Activated CD8-positive, alpha-beta memory T cell treated with anti-CD3 and anti-CD28 coated beads for 1 hour (primary cell): ENCODE results near the gene P4HTM.
A peak's percentile ranks its signal among the peaks of the same experiment; 100 is the strongest.

ENCODE experiments used
- DNase-seq, 2 donors: peaks; one replicate each; pipeline ENCODE4 v3.0.0-alpha.2; 2020; ENCODE audit warnings: low read depth in 1 of 2; ENCODE audit errors: extremely low read depth in 1 of 2

P4HTM gene

DNA sequence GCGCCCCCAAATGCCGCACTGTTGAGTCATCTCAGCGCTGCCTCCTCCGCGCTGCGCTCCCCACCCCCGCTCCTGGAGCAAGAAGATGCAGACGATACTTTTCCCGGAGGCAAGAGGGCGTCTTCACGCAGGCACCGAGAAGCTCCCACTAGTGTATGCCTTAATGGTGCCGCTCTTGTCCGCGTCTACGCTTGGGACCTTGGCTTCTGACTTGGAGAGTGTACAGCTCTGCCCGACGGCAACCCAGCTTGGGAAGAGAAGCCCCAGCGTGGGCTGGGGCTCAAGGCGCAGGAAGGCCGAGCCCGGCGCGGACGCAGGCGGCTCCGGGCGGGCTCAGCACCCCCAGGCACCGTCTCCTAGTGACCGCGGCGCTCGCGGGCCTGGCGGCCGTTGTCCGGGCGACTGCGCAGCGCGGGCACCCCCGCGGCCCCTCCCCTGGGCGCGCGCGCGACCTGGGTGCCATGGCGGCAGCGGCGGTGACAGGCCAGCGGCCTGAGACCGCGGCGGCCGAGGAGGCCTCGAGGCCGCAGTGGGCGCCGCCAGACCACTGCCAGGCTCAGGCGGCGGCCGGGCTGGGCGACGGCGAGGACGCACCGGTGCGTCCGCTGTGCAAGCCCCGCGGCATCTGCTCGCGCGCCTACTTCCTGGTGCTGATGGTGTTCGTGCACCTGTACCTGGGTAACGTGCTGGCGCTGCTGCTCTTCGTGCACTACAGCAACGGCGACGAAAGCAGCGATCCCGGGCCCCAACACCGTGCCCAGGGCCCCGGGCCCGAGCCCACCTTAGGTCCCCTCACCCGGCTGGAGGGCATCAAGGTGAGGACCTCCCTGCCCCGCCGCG is at the start of gene P4HTM:
Gene P4HTM, plus strand, starts transcription at position 446 of the 840 bp plus-strand sequence. Its CDS starts 16 bp downstream, at position 462.
- DNase-seq, result peak; percentile 67 to 77

DNA sequence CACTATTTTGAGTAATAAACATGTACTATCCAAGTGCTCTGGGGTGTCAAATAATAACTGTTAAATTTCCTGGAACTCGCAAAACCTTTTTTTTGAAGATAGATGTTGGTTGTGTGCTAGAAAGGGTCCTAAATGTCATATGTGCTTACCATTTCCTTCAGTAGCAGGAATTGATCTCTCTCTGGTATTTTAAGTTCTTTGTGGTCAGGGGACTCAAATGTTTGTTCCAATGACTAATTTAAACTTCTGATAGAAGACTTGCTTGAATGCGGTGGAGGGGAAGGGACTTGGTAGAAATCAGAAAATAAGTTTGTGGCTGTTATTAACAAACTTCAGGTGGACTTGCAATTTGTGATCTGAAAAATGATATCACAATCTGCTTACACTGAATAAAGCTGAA is 44.6 kb upstream of the P4HTM start:
- DNase-seq, result no peak

- no peak for DNase-seq
Measured at GRCh38 chr3:48945891-48946549, 44.0 kb upstream of the P4HTM start.

DNA sequence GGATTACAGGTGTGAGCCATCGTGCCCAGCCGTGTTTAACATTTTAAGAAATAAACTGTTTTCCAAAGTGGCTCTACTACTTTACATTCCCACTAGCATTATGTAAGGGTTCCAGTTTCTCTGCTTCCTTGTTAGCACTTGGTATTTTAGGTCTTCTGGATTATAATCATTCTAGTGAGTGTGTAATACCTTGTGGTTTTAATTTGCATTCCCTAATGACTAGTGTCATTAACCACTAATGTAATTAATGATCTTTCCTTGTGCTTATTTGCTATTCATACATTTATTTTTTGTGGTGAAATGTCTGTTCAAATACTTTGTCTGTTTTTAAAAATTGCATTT is 40.7 kb upstream of the P4HTM start:
- DNase-seq, result no peak

DNA sequence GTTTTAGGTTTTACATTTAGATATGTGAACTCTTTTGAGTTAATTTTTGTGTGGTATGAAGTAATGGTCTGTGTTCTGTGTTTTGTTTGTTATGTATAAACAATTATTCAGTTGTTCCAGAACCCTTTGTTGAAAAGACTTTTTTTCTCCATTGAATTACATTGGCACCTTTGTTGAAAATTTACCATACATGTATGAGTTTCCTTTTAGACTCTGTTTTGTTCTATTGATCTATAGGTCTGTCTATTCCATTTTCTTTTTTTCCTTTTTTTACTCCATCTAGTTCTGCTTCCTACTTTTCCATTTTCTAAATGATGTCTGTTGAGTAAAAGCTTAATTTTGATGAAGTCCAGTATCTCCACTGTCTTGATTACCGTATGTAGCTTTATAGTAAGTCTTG is 40.0 kb upstream of the P4HTM start:
- no peak for DNase-seq

DNA sequence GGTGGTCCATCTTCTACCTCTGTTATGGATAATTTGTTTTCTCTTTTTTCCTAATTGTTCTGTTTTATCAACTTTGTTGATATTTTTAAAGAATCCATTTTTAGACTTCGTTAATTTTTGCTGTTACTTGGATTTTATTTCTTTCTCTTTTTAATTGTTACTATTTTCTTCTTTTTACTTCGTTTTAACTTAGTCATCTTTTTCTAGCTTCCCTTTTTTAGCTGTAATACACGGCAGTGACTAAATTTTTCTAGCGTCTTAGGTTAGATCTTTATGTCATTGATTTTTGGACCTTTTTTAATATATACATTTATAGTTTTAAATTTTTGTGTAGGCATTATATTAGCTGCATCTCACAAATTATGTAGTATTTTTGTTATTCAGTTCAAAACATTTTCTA is 38.3 kb upstream of the P4HTM start:
- DNase-seq, result no peak

DNA sequence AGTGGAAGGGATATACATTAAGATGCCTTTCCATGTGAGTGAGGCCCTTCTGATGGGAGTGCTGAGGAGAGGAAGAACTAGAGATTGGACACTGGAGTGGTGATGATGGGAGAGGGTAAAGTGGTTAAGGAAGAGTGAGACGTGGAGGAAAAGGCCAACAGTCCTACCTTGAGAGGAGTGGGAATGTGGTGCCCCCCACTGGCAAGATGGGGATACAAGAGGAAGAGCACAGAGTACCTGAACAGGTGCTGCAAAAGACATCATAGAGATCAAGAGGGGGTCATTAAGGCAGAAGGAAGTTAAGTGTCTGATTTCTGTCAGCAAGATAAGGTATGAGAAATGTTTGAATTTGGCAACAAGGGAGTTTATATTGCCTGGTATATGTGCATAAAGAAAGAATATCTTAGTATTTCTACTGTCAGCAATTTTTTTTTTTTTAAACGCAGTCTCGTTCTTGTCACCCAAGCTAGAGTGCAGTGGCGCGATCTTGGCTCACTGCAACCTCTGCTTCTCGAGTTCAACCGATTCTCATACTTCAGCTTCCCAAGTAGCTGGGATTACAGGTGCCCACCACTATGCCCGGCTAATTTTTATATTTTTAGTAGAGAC is 37.4 kb upstream of the P4HTM start:
- peak in 1 of 2 donors; percentile 31 for DNase-seq

DNA sequence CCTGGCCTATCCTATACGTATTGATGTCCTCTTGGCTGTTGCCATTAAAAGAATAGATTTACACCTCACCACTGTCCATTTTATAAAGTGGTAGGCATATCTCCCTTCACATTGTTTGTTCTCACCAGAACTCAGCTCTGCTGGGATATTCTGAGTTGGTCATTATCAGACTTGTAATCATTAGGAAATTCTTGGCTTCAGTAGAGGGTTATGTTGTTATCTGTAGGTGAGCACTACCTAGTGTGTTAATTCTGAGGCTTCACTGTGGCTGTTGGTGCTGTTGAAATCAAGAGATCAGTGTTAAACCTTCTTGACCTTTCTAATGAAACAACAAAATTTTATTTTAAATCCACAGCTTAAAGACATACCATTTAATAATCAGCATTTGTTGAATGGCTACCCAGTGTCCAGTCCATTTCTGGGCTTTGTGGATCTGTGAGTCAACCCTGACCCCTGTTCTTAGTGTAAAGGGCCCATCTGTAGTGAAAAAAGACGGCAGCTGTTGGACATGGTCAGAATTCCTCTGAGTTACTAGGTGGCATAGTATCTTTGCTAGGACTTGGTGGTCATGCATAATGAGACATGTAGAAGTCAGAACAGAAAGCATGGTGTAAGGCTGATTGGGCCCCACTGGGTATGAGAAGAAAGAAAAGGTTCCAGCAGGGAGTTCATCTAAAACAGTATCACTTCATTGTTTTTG is 32.9 kb upstream of the P4HTM start:
- no peak for DNase-seq

GRCh38 chr3:48960841-48961413 is 29.1 kb upstream of the P4HTM start:
- no peak for DNase-seq

- no peak for DNase-seq
Measured at GRCh38 chr3:48962340-48962739, 27.7 kb upstream of the P4HTM start.

- no peak for DNase-seq
Measured at GRCh38 chr3:48962939-48963338, 27.1 kb upstream of the P4HTM start.

- no peak for DNase-seq
Measured at GRCh38 chr3:48963591-48963990, 26.4 kb upstream of the P4HTM start.

DNA sequence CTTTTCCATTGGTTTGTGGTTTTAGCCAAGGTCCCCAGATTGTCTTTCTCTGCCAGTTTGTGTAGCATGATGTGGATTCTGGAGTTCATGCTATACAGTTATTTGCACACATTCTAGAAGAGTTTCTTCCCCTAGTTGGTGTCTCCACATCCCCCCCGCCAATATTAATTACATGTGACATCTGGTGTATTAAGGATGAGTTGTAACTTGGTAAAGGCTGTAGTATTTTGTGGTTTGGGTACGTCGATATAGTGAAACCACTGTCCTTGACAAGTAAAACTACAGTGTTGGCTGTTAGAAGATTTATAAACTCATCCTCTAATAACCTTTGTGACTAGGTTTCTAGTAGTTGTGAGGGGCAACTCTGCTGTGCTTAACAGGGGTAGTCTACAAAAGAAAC is 23.7 kb upstream of the P4HTM start:
- DNase-seq, result no peak

GRCh38 chr3:48966876-48967361 is 23.1 kb upstream of the P4HTM start:
- DNase-seq, result no peak

GRCh38 chr3:48970586-48970985 is 19.5 kb upstream of the P4HTM start:
- no peak for DNase-seq

GRCh38 chr3:48974076-48974864 is 15.8 kb upstream of the P4HTM start:
- DNase-seq, result no peak

GRCh38 chr3:48979451-48979850 is 10.6 kb upstream of the P4HTM start:
- DNase-seq, result no peak

DNA sequence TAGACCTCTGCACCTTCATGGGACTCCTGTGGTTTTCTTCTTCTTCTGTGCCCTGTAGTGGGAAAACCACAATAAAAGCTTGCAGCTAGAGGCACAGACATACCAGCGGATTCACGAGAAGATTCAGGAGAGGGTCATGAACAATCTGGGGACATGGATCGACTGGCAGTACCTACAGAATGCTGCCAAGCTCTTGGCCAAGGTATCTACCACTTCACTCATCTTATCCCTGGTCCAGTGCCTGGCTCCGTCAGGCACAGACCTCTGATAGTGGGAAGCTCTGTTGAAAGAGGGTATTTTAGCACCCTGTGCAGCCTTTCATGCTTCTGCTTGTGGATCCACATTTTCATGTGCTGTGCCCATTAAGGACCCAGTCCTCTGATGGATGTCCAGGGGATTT is 9.7 kb upstream of the P4HTM start:
- no peak for DNase-seq

GRCh38 chr3:48982016-48982415 is 8.0 kb upstream of the P4HTM start:
- DNase-seq, result no peak

DNA sequence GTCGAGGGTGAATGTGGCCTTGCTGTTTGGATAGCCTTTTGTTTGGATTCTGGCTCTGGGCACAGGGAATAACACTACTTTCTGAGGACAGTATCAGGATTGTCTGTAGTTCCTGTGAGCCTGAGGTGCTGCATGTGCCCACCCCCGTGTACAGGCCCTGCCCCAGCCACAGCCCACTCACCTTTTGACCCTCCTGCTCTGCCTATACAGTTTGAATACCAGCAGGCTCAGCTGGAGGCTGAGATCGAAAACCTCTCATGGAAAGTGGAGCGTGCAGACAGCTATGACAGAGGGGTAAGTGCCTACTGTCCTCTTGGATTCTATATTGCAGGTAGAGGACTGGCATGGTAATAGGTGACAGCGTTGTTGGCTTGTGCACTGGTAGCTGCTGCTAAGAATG is 7.4 kb upstream of the P4HTM start:
- no peak for DNase-seq
